CD4-positive, alpha-beta T cell treated with Interleukin-1 beta for 1 hour (primary cell): Measurements from ENCODE around the gene BAG2.

Experiments
- DNase-seq, 2 donors: peaks; one replicate each; pipeline ENCODE4 v3.0.0-alpha.2; 2020 to 2022

BAG2 gene

DNA sequence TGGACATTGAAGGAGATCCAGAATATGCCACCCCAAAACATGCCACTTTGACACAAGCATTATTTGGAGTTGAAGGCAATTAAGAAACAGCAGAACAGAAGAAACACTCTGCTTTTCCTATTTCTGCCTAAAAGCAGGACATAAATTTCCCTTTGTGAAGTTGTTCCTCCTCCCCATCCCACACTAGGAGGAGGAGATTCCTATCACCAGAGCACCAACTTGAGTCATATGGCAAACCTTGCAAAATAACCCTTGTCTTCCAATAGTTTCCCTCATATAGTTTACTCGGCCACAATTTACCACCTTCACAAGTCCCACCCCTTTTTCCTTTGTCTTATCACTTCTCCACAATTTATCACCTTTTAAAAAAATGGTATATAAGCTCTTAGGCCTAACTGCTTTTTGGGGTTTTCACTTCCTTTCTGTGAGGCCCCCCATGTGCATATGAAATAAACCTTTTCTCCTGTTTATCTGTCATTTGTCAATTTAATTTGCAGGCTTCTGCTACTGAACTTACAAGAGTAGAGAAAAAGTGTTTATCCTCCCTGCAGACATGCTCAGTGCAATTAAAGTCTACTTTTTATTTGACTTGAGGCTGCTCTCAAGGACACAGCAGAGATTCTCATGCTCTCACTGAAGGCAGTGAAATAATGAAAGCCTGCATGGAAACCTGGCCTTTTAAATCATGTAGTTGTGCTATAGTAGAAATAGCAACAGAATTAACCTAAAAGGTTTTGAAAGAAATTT, 52.8 kb downstream of the BAG2 start:
- no peak for DNase-seq

DNA sequence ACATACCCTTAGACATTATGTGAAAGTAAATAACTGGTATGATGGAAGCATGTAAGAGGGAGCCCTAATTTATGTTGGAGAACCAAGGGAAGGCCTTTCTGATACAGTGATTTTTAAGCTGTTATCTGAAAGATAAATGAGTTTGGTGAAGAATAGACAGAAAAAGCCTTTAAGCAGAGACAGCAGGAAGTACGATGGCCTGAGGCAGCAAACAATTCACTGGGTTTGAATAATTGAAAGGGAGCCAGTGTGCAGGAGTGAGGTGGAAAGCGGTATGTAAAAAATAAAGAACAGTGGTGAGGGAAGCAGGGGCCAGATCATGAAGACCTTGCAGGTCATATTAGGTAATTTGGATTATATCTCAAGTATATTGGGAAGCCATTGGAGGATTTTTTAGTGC, 54.1 kb downstream of the BAG2 start:
- DNase-seq: no peak
